Measurements from ENCODE around the gene KLHL3. TPM values are rescaled to one million over a fixed set of nuclear protein-coding genes. Genes with fewer than 3 reads are reported as not detected.
"Not testable (repeated sequence)": the region's sequence is repeated elsewhere in the genome, so short reads cannot be mapped to it uniquely, and the experiment has no call there.

Gene KLHL3
- total and polyA plus RNA-seq, 4 donors, result 1.0 to 14.2 (median 4.4) TPM

GRCh38 chr5:137647401-137647800, 88.5 kb downstream of the KLHL3 start:
- 96 to 97% methylated on average over 11 of the region's 11 CpGs for WGBS, 2 donors
- TF ChIP-seq, protein P1, sequence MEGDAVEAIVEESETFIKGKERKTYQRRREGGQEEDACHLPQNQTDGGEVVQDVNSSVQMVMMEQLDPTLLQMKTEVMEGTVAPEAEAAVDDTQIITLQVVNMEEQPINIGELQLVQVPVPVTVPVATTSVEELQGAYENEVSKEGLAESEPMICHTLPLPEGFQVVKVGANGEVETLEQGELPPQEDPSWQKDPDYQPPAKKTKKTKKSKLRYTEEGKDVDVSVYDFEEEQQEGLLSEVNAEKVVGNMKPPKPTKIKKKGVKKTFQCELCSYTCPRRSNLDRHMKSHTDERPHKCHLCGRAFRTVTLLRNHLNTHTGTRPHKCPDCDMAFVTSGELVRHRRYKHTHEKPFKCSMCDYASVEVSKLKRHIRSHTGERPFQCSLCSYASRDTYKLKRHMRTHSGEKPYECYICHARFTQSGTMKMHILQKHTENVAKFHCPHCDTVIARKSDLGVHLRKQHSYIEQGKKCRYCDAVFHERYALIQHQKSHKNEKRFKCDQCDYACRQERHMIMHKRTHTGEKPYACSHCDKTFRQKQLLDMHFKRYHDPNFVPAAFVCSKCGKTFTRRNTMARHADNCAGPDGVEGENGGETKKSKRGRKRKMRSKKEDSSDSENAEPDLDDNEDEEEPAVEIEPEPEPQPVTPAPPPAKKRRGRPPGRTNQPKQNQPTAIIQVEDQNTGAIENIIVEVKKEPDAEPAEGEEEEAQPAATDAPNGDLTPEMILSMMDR (IDR thresholded peaks at IDR 0.05; ENCODE audit: control extremely low read depth, extremely low read depth), result no peak
- H3K4me1 ChIP-seq (ENCODE audit: control insufficient read depth in 5 of 5, insufficient read depth in 5 of 5, low read length in 5 of 5), result peaks cover 0 to 19% (median 5%) of the 10 kb centered on the region in 5 donors
- H3K4me3 ChIP-seq, result no peak overlapping the region
- H3K9me3 ChIP-seq (ENCODE audit: control insufficient read depth in 4 of 4, insufficient read depth in 3 of 4, low read length in 3 of 4), result peaks cover 0 to 3% (median 0%) of the 10 kb centered on the region in 4 donors
- H3K36me3 ChIP-seq (ENCODE audit: control insufficient read depth in 4 of 4, insufficient read depth in 4 of 4, low read length in 4 of 4), result peaks cover 2 to 25% (median 19%) of the 10 kb centered on the region in 4 donors
- H3K27me3 ChIP-seq (ENCODE audit: control insufficient read depth in 3 of 3, insufficient read depth in 3 of 3, low read length in 2 of 3), result no peaks in the 10 kb centered on the region
- DNase-seq (no peak), ATAC-seq (ENCODE audit: insufficient read depth, low FRiP score) (no peak)
- no peak overlapping the region for H3K9ac ChIP-seq (ENCODE audit: insufficient read depth in 1 of 2, low read length in 2 of 2)
- H3K27ac ChIP-seq (ENCODE audit: low read depth in 1 of 2, low read length in 1 of 2), result no peak overlapping the region

- Histone ChIP-seq H3K9me3 (ENCODE audit: control insufficient read depth in 4 of 4, insufficient read depth in 3 of 4, low read length in 3 of 4) (peaks cover 0 to 3% (median 0%) of the 10 kb centered on the region in 4 donors), H3K4me3 (no peak overlapping the region), H3K27me3 (ENCODE audit: control insufficient read depth in 3 of 3, insufficient read depth in 3 of 3, low read length in 2 of 3) (no peaks in the 10 kb centered on the region), H3K4me1 (ENCODE audit: control insufficient read depth in 5 of 5, insufficient read depth in 5 of 5, low read length in 5 of 5) (peaks cover 0 to 19% (median 5%) of the 10 kb centered on the region in 5 donors), H3K9ac (ENCODE audit: insufficient read depth in 1 of 2, low read length in 2 of 2) (no peak overlapping the region), H3K27ac (ENCODE audit: low read depth in 1 of 2, low read length in 1 of 2) (no peak overlapping the region), H3K36me3 (ENCODE audit: control insufficient read depth in 4 of 4, insufficient read depth in 4 of 4, low read length in 4 of 4) (peaks cover 2 to 25% (median 19%) of the 10 kb centered on the region in 4 donors)
- TF ChIP-seq, protein P1 (IDR thresholded peaks at IDR 0.05; ENCODE audit: control extremely low read depth, extremely low read depth), result no peak
- no peak for DNase-seq
- WGBS, 2 donors, result 88 to 94% methylated on average over 2 of the region's 2 CpGs
- ATAC-seq (ENCODE audit: insufficient read depth, low FRiP score), result no peak
Measured at GRCh38 chr5:137646761-137647160, 89.1 kb downstream of the KLHL3 start.

- H3K27ac ChIP-seq (ENCODE audit: low read depth in 1 of 2, low read length in 1 of 2); ATAC-seq (ENCODE audit: insufficient read depth, low FRiP score); H3K9ac ChIP-seq (ENCODE audit: insufficient read depth in 1 of 2, low read length in 2 of 2); H3K27me3 ChIP-seq (ENCODE audit: control insufficient read depth in 3 of 3, insufficient read depth in 3 of 3, low read length in 2 of 3); H3K4me3 ChIP-seq; H3K9me3 ChIP-seq (ENCODE audit: control insufficient read depth in 4 of 4, insufficient read depth in 3 of 4, low read length in 3 of 4); DNase-seq; H3K4me1 ChIP-seq (ENCODE audit: control insufficient read depth in 5 of 5, insufficient read depth in 5 of 5, low read length in 5 of 5): not testable (repeated sequence)
- WGBS, 2 donors, result 91 to 97% methylated on average over 2 of the region's 2 CpGs
- H3K36me3 ChIP-seq (ENCODE audit: control insufficient read depth in 4 of 4, insufficient read depth in 4 of 4, low read length in 4 of 4), result peaks cover 2 to 19% (median 14%) of the 10 kb centered on the region in 4 donors
Measured at GRCh38 chr5:137643081-137643480, 92.8 kb downstream of the KLHL3 start.

DNA sequence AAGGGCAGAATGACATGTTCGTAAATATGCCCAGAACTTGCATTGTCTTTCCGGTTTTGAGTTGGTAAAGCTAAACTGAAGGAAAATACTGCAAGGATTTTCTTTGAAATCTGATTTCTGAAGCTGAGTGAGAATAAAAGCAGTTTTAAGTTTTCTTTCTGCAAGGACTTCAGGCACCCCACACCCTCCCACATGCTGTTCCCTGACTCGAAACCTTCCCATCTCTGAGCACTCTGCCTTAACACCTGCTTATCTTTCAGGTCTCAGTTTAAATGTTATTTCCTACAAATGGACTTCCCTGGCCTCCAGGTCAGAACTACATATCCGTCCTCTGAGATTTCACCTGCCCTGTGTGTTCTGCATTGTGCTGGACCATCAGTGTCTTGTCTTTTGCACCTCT, 93.8 kb downstream of the KLHL3 start:
- peaks cover 0 to 4% (median 0%) of the 10 kb centered on the region in 5 donors for H3K4me1 ChIP-seq (ENCODE audit: control insufficient read depth in 5 of 5, insufficient read depth in 5 of 5, low read length in 5 of 5)
- H3K4me3 ChIP-seq, result no peak overlapping the region
- WGBS, 2 donors, result 79 to 83% methylated on average over 4 of the region's 4 CpGs
- peaks cover 2 to 24% (median 17%) of the 10 kb centered on the region in 4 donors for H3K36me3 ChIP-seq (ENCODE audit: control insufficient read depth in 4 of 4, insufficient read depth in 4 of 4, low read length in 4 of 4)
- H3K9me3 ChIP-seq (ENCODE audit: control insufficient read depth in 4 of 4, insufficient read depth in 3 of 4, low read length in 3 of 4), result peaks cover 0 to 3% (median 0%) of the 10 kb centered on the region in 4 donors
- ATAC-seq (ENCODE audit: insufficient read depth, low FRiP score), result no peak
- H3K27ac ChIP-seq (ENCODE audit: low read depth in 1 of 2, low read length in 1 of 2), result no peak overlapping the region
- H3K9ac ChIP-seq (ENCODE audit: insufficient read depth in 1 of 2, low read length in 2 of 2), result no peak overlapping the region
- TF ChIP-seq, protein P1 (IDR thresholded peaks at IDR 0.05; ENCODE audit: control extremely low read depth, extremely low read depth), result no peak
- no peak for DNase-seq
- H3K27me3 ChIP-seq (ENCODE audit: control insufficient read depth in 3 of 3, insufficient read depth in 3 of 3, low read length in 2 of 3), result no peaks in the 10 kb centered on the region

Data from lung (tissue), 12 donors.